ENCODE measurements around the gene OGFOD2. TPM values are rescaled to one million over a fixed set of nuclear protein-coding genes. Genes with fewer than 3 reads are reported as not detected.
A peak's percentile ranks its signal among the peaks of the same experiment; 100 is the strongest.

The OGFOD2 gene
- total RNA-seq, 6 experiments from 2014 or later = 16.2 to 18.3 (median 17.6) TPM

GRCh38 chr12:122976648-122976975 lies 1.6 kb downstream of the OGFOD2 start:
- H3K36me3 Mint-ChIP-seq (ENCODE audit: low read depth) = no peaks in the 10 kb centered on the region
- no peaks in the 10 kb centered on the region for H3K9me3 Mint-ChIP-seq
- no peak for TF ChIP-seq CTCF (IDR thresholded peaks at IDR 0.05)
- peaks cover 26% of the 10 kb centered on the region for H3K4me1 Mint-ChIP-seq (ENCODE audit: low read depth)
- H3K4me3 Mint-ChIP-seq = peak overlapping the region; percentile 98; the same call in 1 of the 2 replicates
- no peak for DNase-seq
- H3K27ac Mint-ChIP-seq = peak overlapping the region; percentile 99; the same call in 1 of the 2 replicates
- no peaks in the 10 kb centered on the region; the same call in none of the 2 replicates for H3K27me3 Mint-ChIP-seq (ENCODE audit: insufficient read depth)

- no peaks in the 10 kb centered on the region for H3K9me3 Mint-ChIP-seq
- H3K4me3 Mint-ChIP-seq = peak overlapping the region; percentile 39; the same call in 1 of the 2 replicates
- H3K4me1 Mint-ChIP-seq (ENCODE audit: low read depth) = peaks cover 31% of the 10 kb centered on the region
- DNase-seq = no peak
- no peak for TF ChIP-seq CTCF (IDR thresholded peaks at IDR 0.05)
- no peaks in the 10 kb centered on the region for H3K36me3 Mint-ChIP-seq (ENCODE audit: low read depth)
- no peaks in the 10 kb centered on the region; the same call in none of the 2 replicates for H3K27me3 Mint-ChIP-seq (ENCODE audit: insufficient read depth)
- H3K27ac Mint-ChIP-seq = no peak overlapping the region
Measured at GRCh38 chr12:122977153-122977552, 2.1 kb downstream of the OGFOD2 start.

GRCh38 chr12:122977655-122978392 lies 2.8 kb downstream of the OGFOD2 start:
- no peak for TF ChIP-seq CTCF (IDR thresholded peaks at IDR 0.05)
- no peak for DNase-seq
- peaks cover 36% of the 10 kb centered on the region for H3K4me1 Mint-ChIP-seq (ENCODE audit: low read depth)
- no peak overlapping the region; the same call in 1 of the 2 replicates for H3K4me3 Mint-ChIP-seq
- H3K36me3 Mint-ChIP-seq (ENCODE audit: low read depth) = no peaks in the 10 kb centered on the region
- no peak overlapping the region for H3K27ac Mint-ChIP-seq
- H3K27me3 Mint-ChIP-seq (ENCODE audit: insufficient read depth) = no peaks in the 10 kb centered on the region; the same call in none of the 2 replicates
- no peaks in the 10 kb centered on the region for H3K9me3 Mint-ChIP-seq

GRCh38 chr12:122978507-122978955 lies 3.5 kb downstream of the OGFOD2 start:
- no peak for TF ChIP-seq CTCF (IDR thresholded peaks at IDR 0.05)
- Mint-ChIP-seq H3K4me3 (no peak overlapping the region), H3K4me1 (ENCODE audit: low read depth) (peaks cover 43% of the 10 kb centered on the region), H3K27me3 (ENCODE audit: insufficient read depth) (no peaks in the 10 kb centered on the region; the same call in none of the 2 replicates), H3K36me3 (ENCODE audit: low read depth) (no peaks in the 10 kb centered on the region), H3K27ac (no peak overlapping the region), H3K9me3 (no peaks in the 10 kb centered on the region)
- DNase-seq = no peak

GRCh38 chr12:122979001-122979907 lies 4.2 kb downstream of the OGFOD2 start:
- no peak for DNase-seq
- Mint-ChIP-seq H3K4me3 (peak overlapping the region; percentile 91), H3K9me3 (no peaks in the 10 kb centered on the region), H3K4me1 (ENCODE audit: low read depth) (peaks cover 44% of the 10 kb centered on the region), H3K36me3 (ENCODE audit: low read depth) (no peaks in the 10 kb centered on the region), H3K27me3 (ENCODE audit: insufficient read depth) (no peaks in the 10 kb centered on the region; the same call in none of the 2 replicates), H3K27ac (peak overlapping the region; percentile 83)
- no peak for TF ChIP-seq CTCF (IDR thresholded peaks at IDR 0.05)

Data from HFFc6 (cell line).